MM.1S (cell line): Measurements from ENCODE around the gene PRKD1.

Experiments
- EZH2phosphoT487 ChIP-seq: fragments of 300-600 bp; sonication (generic); IDR thresholded peaks from 2 replicates; pipeline ENCODE4 v1.6.1; 2018; ENCODE audit warnings: antibody characterized with exemption, low read length
- TF ChIP-seq, protein P1 (sequence below): fragments of 300-600 bp; sonication (generic); IDR thresholded peaks from 2 replicates; pipeline ENCODE4 v1.5.1; 2016; ENCODE audit warnings: antibody characterized with exemption, low read length, mixed read lengths

DNA sequence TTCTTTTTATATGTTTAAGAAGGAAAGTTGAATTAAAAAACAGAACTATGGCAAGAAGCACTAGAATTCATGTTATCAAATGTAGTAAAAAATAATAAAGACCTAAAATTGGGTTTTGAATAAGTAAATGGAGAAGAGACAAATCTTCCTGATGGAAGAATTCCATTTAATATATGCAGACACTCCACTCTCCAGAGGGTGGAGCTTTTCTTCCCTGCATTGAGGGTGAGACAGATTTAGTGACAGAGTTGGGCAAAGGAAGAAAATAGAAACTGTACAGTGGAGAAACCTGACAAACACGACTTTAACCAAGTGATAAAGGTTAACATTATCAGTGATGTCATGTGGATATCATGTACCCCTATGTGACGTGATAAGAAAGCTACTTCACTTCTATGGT, 217.6 kb downstream of the PRKD1 start:
- TF ChIP-seq, protein P1, sequence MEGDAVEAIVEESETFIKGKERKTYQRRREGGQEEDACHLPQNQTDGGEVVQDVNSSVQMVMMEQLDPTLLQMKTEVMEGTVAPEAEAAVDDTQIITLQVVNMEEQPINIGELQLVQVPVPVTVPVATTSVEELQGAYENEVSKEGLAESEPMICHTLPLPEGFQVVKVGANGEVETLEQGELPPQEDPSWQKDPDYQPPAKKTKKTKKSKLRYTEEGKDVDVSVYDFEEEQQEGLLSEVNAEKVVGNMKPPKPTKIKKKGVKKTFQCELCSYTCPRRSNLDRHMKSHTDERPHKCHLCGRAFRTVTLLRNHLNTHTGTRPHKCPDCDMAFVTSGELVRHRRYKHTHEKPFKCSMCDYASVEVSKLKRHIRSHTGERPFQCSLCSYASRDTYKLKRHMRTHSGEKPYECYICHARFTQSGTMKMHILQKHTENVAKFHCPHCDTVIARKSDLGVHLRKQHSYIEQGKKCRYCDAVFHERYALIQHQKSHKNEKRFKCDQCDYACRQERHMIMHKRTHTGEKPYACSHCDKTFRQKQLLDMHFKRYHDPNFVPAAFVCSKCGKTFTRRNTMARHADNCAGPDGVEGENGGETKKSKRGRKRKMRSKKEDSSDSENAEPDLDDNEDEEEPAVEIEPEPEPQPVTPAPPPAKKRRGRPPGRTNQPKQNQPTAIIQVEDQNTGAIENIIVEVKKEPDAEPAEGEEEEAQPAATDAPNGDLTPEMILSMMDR, result no peak
- no peak for TF ChIP-seq EZH2phosphoT487
